Stimulated activated CD8-positive, alpha-beta memory T cell treated with anti-CD3 and anti-CD28 coated beads, Interleukin-4, amount 100 ng/mL, for 24 hours (primary cell): ENCODE measurements around the gene MCEMP1.

Experiments used
- DNase-seq: peaks from one replicate; pipeline ENCODE4 v3.0.0-alpha.2; 2020; ENCODE audit warnings: low read depth

The MCEMP1 gene

DNA sequence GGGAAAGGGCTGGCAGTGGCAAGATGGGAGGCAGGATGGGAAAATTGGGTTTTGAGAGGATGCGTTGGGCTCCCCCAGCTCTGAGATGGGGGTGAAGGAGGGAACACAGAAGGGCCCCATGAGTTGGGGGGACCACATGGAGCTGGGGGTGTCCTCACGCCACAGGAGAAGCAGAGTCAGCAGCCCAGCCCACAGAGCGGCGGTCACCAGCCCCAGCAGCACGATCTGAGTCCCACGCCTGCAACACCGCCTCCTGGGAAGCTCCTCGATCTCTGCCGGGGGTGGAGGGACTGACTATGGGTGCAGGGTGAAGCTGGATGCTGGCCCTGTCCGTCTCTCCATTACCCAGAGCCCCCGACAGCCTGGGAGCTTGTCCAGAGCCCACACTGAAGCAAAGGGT is 21.7 kb downstream of the MCEMP1 start:
- DNase-seq = no peak

DNA sequence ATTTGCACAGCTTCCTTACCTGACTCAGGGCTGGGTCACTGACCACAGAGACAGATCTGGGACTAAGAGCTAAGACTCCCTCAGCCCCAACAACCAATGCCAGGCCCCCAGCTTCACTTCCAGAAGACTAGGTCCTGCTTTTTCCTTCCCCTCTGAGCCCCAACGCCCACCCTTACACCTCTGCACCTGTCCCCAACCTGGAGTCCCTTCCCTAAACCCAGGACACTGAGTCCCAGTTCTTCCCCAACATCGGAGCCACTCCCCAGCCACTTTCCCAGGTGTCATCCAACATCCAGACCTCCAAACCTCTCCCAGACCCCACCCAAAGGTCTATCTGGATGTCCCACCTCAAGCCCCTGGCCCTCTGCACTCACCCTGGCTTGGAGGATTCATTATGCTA is 22.1 kb downstream of the MCEMP1 start:
- DNase-seq = no peak

- DNase-seq = no peak
These were observed 22.8 kb downstream of the MCEMP1 start for GRCh38 chr19:7699417-7700401.

DNA sequence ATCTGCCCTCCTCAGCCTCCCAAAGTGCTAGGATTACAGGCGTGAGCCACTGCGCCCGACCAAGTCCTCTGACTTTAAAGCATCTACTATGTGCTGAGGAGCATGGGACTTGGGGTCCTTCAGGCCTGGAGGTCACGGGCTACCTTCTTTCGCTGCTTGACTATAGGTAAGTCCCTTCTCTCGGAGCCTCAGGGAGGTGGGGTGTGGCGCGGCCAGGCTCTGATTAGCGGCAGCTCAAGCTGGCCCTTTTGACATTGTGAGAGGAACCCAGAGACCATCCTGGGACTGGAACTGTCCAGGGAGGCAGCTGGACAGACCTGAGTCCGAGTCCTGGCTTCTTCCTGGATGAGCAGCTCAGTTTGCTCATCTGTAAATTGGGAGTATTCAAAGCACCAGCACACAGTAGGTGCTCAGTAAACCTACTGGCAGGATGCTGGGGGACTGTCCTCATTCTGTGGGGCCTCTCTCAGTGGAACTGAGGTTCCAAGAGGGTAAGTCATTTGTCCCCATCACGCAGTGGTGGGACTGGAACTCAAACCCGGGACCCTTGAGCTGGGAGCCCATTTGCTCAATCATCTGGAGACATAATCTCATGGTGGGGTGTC is 24.3 kb downstream of the MCEMP1 start:
- DNase-seq = no peak

GRCh38 chr19:7701654-7702457 is 25.0 kb downstream of the MCEMP1 start, which contains the start of gene FCER2:
Gene FCER2, minus strand, starts transcription at chr19:7702131. Its CDS starts 2,371 bp downstream, at chr19:7699760.
- no peak for DNase-seq

DNA sequence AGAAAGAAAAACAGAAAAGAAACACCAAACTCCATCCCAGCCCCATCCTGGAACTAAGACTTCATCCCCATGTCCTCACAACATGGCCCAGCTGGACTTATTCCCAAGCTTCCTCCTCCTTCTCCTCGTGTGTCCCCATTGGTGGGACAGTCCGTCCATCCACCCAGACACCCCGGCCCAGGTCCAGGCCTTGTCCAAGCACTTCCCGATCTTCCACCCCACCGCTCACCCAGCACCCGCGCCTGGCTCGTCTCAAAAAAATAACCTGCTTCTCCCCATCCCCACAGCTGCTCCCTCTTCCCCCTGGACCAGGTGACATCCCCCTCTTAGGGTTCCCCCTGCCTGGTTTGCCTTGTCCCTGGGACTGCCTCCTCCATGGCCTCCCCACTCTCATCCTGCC is 26.4 kb downstream of the MCEMP1 start:
- DNase-seq = no peak

GRCh38 chr19:7704280-7705060 is 27.6 kb downstream of the MCEMP1 start:
- no peak for DNase-seq

- DNase-seq = peak; percentile 57
These were observed 28.7 kb downstream of the MCEMP1 start for GRCh38 chr19:7705387-7706187.

DNA sequence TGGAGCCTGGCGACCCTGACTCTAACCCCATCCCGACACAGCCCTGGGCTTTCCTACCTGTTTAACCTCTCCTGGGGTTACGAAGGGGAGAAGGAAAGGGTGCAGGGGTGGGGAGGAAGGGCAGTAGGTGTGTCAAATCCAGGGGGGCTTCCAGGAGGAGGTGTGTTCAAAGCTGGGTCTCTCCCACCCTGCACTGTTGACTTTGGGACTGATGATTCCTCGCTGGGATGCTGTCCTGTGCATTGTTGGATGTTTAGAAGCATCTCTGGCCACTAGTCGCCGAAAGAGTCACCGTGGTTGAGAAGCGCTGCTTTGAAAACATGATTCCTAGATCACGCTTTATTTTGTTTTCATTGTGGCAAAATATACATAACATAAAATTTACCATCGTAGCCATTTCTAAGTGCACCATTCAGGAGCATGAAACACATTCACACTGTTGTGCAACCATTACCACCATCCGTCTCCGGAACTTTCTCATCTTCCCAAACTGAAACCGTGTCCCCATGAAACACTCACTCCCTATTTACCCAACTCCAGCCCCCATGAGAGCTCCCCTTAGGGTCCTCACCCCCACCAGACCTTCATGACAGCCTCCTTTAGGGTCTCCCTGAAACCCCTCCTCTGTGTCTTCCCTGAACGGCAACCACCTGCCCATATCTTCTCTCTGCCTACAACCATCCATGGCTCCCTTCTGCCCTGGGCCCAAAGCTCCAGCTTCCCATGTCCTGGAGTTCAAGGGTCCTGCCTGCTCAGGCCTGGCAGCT is 29.5 kb downstream of the MCEMP1 start:
- DNase-seq = no peak

DNA sequence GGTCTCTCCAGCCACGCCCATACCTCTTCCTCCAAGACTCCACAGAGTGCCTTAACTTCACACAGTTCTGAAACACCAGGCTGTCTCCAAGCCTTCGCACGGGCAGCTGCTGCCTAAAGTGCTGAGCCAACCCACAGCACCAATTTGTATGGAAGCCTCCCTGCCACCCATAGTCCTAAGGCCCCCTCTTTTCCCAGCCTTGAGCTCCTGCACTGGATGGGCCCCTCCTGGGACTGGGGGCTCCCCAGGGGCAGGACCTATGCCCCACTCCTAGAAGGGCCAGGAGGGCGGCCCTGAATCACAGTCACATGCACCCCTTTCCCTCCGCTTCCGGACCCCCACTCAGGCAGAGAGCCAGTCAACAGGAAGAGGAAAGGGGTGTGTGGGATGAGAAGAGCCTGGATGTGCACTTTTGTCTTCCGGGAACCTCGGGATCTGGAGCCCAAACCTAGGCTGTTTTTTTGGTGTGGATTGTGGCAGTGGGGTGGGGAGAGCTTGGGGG is 30.1 kb downstream of the MCEMP1 start:
- no peak for DNase-seq

DNA sequence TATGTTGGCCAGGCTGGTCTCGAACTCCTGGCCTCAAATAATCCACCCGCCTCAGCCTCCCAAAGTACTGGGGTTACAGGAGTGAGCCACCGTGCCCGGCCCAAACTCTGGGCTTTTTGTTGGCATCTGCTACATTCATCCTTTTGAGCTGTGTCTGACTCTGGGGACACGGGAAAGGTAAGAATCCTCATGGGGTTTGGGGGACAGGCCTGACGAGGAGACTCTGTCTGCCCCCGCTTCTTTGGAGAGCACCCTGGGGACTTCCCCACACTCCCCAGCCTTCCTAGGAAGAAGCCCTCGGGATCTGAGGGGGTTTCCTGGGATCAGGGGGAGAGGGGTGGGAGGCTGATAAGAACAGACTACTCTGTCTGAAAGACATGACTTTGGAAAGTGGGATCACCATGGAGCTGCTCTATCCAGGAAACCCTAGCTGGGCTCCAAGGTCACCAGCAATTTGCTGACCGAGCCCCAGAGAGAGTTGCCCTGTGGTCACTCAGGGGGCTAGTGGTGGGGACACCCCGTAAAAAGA is 33.1 kb downstream of the MCEMP1 start:
- DNase-seq = no peak

DNA sequence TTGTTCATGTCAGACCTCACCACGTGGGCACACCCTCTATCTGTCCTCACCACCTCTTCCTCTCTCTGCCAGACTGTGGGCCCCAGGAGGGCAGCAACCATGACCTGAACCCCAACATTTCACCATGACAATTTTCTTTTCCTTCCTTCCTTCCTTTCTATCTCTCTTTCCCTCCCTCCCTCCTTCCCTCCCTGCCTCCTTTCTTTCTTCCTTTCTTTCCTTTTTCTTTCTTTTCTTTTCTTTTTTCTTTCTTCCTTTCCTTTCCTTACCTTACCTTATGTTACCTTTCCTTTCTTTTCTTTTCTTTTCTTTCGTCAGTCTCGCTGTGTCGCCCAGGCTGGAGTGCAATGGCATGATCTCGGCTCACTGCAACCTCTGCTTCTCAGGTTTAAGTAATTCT is 33.7 kb downstream of the MCEMP1 start:
- DNase-seq = no peak

GRCh38 chr19:7715671-7716070 is 38.8 kb downstream of the MCEMP1 start:
- no peak for DNase-seq

- DNase-seq = no peak
These were observed 39.9 kb downstream of the MCEMP1 start for GRCh38 chr19:7716762-7717161.

- no peak for DNase-seq
These were observed 41.8 kb downstream of the MCEMP1 start for GRCh38 chr19:7718668-7719067.

- no peak for DNase-seq
These were observed 43.5 kb downstream of the MCEMP1 start for GRCh38 chr19:7720351-7720750.

DNA sequence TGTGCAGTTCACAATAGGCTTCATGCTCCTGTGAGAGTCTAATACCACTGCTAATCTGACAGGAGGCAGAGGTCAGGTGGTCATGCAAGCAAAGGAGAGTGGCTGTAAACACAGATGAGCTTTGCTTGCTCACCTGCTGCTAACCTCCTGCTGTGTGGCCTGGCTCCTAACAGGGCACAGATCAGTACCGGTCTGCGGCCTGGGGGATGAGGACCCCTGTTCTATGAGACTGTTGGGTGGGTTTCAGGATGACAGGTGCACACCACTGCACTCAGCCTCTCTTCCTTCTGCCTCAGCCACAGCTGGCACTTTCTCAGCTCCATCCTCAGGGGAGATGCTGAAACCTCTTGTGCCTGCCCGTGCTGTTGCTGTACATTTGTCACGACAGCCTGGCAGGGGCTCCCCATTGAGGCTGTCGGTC is 45.4 kb downstream of the MCEMP1 start:
- no peak for DNase-seq

DNA sequence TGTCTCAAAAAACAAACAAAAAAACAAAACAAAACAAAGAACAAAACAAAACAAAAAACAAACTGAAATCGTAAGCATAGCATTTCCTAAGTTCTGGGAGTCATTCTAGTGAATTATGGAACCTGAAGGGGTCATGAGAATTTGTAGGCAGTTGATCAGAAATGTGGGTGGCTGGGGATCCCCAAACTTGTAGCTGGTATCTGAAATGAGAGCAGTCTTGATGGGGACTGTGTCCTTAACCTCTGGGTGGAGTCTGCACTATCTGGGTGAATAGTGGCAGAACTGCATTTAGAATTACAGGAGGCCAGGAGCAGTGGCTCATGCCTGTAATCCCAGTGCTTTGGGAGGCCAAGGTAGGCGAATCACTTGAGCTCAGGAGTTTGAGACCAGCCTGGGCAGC is 48.9 kb downstream of the MCEMP1 start:
- DNase-seq = no peak

DNA sequence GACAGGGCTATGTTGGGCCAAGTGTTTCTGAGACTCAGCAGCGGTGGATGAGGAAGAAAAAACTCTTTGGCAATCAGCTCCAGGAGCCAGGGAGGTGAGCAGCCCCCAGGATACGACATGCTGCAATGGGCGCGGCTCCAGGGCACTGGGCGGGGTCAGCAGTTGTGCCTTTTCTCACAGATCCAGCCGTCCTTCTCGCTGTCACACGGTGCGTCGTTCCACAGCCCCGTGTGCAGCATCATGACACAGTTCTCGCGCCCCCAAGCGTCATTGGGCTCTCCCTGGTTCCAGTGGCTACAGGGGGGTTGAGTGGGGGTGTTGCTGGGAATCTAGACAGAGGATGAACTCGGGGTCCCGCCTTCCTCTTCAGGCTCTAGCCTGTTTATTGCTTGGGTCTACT is 52.3 kb downstream of the MCEMP1 start:
- DNase-seq = no peak
